ENCODE data around the gene PHACTR1. TPM values are rescaled to one million over a fixed set of nuclear protein-coding genes. Genes with fewer than 3 reads are reported as not detected.
A peak's percentile ranks its signal among the peaks of the same experiment; 100 is the strongest.

PHACTR1 gene
- total and polyA plus RNA-seq, 4 experiments from 2014 or later, result 0.03 to 0.44 (median 0.42) TPM

- CTCF ChIA-PET (ENCODE audit: partially characterized antibody), result interaction anchor here (0.6 kb wide), 1 partner anchor 378 kb away, joined by 3 read pairs; no protein-coding TSS in a partner anchor
- no peak overlapping the region for H3K4me3 ChIP-seq (ENCODE audit: low read length in 2 of 2)
Observed at GRCh38 chr6:12709556-12710232, 6.9 kb upstream of the PHACTR1 start.

DNA sequence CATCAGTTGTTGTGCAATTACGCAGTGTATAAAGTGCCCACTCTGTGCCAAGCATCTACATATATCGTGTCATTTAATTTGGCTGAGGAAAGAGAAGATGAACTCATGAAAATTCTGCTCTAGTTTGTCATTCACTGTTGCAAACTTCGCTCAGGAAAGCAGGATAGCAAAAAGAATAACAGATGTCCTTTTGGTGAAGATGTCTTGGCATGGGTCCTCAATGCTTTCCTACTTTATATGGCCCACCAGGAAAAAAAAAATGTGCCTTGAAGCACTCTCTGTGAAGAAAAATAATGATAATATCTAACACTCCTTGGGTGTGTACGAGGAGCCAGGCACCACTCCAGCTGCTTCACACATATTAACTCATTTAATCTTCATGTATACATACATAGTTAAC, 5.6 kb upstream of the PHACTR1 start:
- intact Hi-C loops (cut with micrococcal nuclease), result no loop called here
- CTCF ChIA-PET (ENCODE audit: partially characterized antibody), result no interaction called here
- H3K4me3 Mint-ChIP-seq, result no peak overlapping the region

More at GRCh38 chr6:12709556-12710232, 6.9 kb upstream of the PHACTR1 start:
- Mint-ChIP-seq H3K27me3 (peaks cover 2 to 5% of the 10 kb centered on the region in 2 donors), H3K36me3 (no peaks in the 10 kb centered on the region), H3K4me3 (no peak overlapping the region), H3K27ac (no peak overlapping the region), H3K4me1 (no peaks in the 10 kb centered on the region), H3K9me3 (peaks cover 0 to 2% (median 0%) of the 10 kb centered on the region in 8 donors)
- Histone ChIP-seq H3K9me3 (ENCODE audit: control insufficient read depth in 1 of 2, low read length in 2 of 2) (no peaks in the 10 kb centered on the region), H3K4me1 (ENCODE audit: insufficient read depth, low read length) (no peaks in the 10 kb centered on the region), H3K27me3 (ENCODE audit: insufficient read depth, low read length) (no peaks in the 10 kb centered on the region), H3K36me3 (ENCODE audit: insufficient read depth, low read length) (no peaks in the 10 kb centered on the region), H3K27ac (ENCODE audit: low read depth, low read length) (no peak overlapping the region)
- no peak for DNase-seq
- POLR2A ChIA-PET (ENCODE audit: partially characterized antibody), result no interaction called here
- intact Hi-C loops (cut with micrococcal nuclease), result no loop called here

DNA sequence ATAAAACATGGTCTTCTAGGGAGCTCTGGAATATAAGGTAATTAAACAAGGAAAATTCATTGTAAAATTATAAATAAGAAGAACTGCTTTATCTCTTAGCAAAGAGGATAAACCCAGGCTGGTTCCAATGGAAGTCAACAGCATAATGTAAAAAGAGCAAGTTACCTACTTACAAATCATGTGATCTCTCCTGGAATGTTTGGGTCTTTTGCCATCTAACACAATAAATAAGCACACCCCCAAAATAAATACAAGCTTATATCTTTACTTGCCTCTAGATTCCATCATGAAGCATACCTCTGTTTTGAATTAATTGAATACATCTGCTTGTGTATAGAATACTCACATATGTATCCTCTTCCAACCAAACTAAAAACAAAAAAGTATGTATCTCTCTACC, 2.5 kb upstream of the PHACTR1 start:
- H3K4me1 ChIP-seq (ENCODE audit: insufficient read depth, low read length), result no peaks in the 10 kb centered on the region
- H3K27me3 ChIP-seq (ENCODE audit: insufficient read depth, low read length), result no peaks in the 10 kb centered on the region
- Mint-ChIP-seq H3K27ac (no peak overlapping the region), H3K27me3 (peaks cover 2 to 8% of the 10 kb centered on the region in 2 donors), H3K9me3 (peaks cover 0 to 2% (median 0%) of the 10 kb centered on the region in 8 donors), H3K36me3 (no peaks in the 10 kb centered on the region), H3K4me3 (no peak overlapping the region), H3K4me1 (no peaks in the 10 kb centered on the region)
- no peaks in the 10 kb centered on the region for H3K9me3 ChIP-seq (ENCODE audit: control insufficient read depth in 1 of 2, low read length in 2 of 2)
- no peak for DNase-seq
- ChIA-PET POLR2A (ENCODE audit: partially characterized antibody) (no interaction called here), CTCF (ENCODE audit: partially characterized antibody) (no interaction called here)
- H3K36me3 ChIP-seq (ENCODE audit: insufficient read depth, low read length), result no peaks in the 10 kb centered on the region
- intact Hi-C loops (cut with micrococcal nuclease), result no loop called here
- H3K4me3 ChIP-seq (ENCODE audit: low read length in 2 of 2), result no peak overlapping the region
- H3K27ac ChIP-seq (ENCODE audit: low read depth, low read length), result no peak overlapping the region

More for the DNA sequence above, 5.6 kb upstream of the PHACTR1 start:
- peak in 1 of 5 donors; percentile 33 for DNase-seq
- H3K4me3 ChIP-seq (ENCODE audit: low read length in 2 of 2), result no peak overlapping the region
- no peak overlapping the region for H3K27ac Mint-ChIP-seq
- no peaks in the 10 kb centered on the region for H3K4me1 ChIP-seq (ENCODE audit: insufficient read depth, low read length)
- POLR2A ChIA-PET (ENCODE audit: partially characterized antibody), result interaction anchor here (0.6 kb wide), 1 partner anchor 14 kb away, joined by 3 read pairs; no protein-coding TSS in a partner anchor
- H3K4me1 Mint-ChIP-seq, result no peaks in the 10 kb centered on the region
- no peaks in the 10 kb centered on the region for H3K36me3 Mint-ChIP-seq
- no peaks in the 10 kb centered on the region for H3K27me3 ChIP-seq (ENCODE audit: insufficient read depth, low read length)
- no peaks in the 10 kb centered on the region for H3K36me3 ChIP-seq (ENCODE audit: insufficient read depth, low read length)
- peaks cover 0 to 2% (median 0%) of the 10 kb centered on the region in 8 donors for H3K9me3 Mint-ChIP-seq
- no peak overlapping the region for H3K27ac ChIP-seq (ENCODE audit: low read depth, low read length)
- no peaks in the 10 kb centered on the region for H3K9me3 ChIP-seq (ENCODE audit: control insufficient read depth in 1 of 2, low read length in 2 of 2)
- H3K27me3 Mint-ChIP-seq, result peaks cover 2 to 6% of the 10 kb centered on the region in 2 donors

DNA sequence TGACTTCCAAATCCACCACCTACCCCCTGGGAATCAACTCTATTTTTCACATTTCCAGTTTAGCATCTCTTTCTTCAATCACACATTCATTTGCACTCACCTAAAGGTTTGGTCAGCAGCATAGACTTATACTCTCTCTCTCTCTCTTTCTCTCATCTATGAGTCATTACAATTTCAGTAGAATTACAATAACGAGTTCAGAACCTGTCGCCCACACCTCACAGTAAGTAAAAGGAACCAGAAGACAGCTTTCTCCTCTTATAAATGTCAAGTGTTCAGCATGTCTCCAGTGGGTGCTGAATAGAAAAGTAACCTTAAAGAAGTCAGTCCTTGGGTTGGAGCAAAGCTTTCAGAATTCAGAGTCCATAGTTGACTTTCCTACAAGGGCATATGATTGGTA, 1.1 kb upstream of the PHACTR1 start:
- ChIA-PET POLR2A (ENCODE audit: partially characterized antibody) (no interaction called here), CTCF (ENCODE audit: partially characterized antibody) (no interaction called here)
- Mint-ChIP-seq H3K4me3 (no peak overlapping the region), H3K4me1 (no peaks in the 10 kb centered on the region), H3K9me3 (peaks cover 0 to 6% (median 0%) of the 10 kb centered on the region in 8 donors), H3K27me3 (peaks cover 3 to 11% of the 10 kb centered on the region in 2 donors), H3K27ac (no peak overlapping the region), H3K36me3 (no peaks in the 10 kb centered on the region)
- intact Hi-C loops (cut with micrococcal nuclease), result no loop called here
- no peak for DNase-seq
- H3K36me3 ChIP-seq (ENCODE audit: insufficient read depth, low read length), result no peaks in the 10 kb centered on the region
- no peak overlapping the region for H3K4me3 ChIP-seq (ENCODE audit: low read length in 2 of 2)
- H3K4me1 ChIP-seq (ENCODE audit: insufficient read depth, low read length), result no peaks in the 10 kb centered on the region
- no peaks in the 10 kb centered on the region for H3K27me3 ChIP-seq (ENCODE audit: insufficient read depth, low read length)
- H3K27ac ChIP-seq (ENCODE audit: low read depth, low read length), result no peak overlapping the region
- no peaks in the 10 kb centered on the region for H3K9me3 ChIP-seq (ENCODE audit: control insufficient read depth in 1 of 2, low read length in 2 of 2)

DNA sequence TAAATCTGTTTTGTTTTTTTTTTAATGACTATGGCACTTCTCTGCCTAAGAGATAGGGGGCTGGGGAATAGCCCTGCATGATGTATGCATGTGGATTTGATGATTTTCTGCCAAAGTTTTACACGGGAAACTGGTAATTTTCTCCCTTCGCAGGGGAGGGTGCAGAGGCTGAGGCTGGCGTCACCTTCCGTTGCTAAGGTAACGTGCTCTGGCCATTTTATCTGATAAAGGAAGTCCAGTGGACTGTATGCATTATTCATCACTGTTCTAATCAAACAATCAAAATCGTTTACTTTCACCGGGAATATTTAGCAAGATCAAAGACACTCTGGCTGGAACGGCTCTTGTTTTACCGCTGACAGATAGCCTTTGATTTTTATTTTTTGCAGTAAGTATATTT, 789 bp downstream of the PHACTR1 start:
- H3K36me3 Mint-ChIP-seq, result no peaks in the 10 kb centered on the region
- DNase-seq, result no peak
- CTCF ChIA-PET (ENCODE audit: partially characterized antibody), result no interaction called here
- no peak overlapping the region for H3K27ac ChIP-seq (ENCODE audit: low read depth, low read length)
- H3K27ac Mint-ChIP-seq, result no peak overlapping the region
- no peaks in the 10 kb centered on the region for H3K36me3 ChIP-seq (ENCODE audit: insufficient read depth, low read length)
- no peaks in the 10 kb centered on the region for H3K27me3 ChIP-seq (ENCODE audit: insufficient read depth, low read length)
- intact Hi-C loops (cut with micrococcal nuclease), result no loop called here
- H3K9me3 Mint-ChIP-seq, result peaks cover 0 to 6% (median 0%) of the 10 kb centered on the region in 8 donors
- H3K4me3 Mint-ChIP-seq, result no peak overlapping the region
- H3K4me1 Mint-ChIP-seq, result no peaks in the 10 kb centered on the region
- H3K9me3 ChIP-seq (ENCODE audit: control insufficient read depth in 1 of 2, low read length in 2 of 2), result no peaks in the 10 kb centered on the region
- peaks cover 2 to 8% of the 10 kb centered on the region in 2 donors for H3K27me3 Mint-ChIP-seq
- no peaks in the 10 kb centered on the region for H3K4me1 ChIP-seq (ENCODE audit: insufficient read depth, low read length)
- H3K4me3 ChIP-seq (ENCODE audit: low read length in 2 of 2), result no peak overlapping the region
- POLR2A ChIA-PET (ENCODE audit: partially characterized antibody), result no interaction called here

GRCh38 chr6:12718015-12718414, 1.4 kb downstream of the PHACTR1 start:
- Mint-ChIP-seq H3K4me3 (no peak overlapping the region), H3K27me3 (peaks cover 2 to 8% of the 10 kb centered on the region in 2 donors), H3K4me1 (no peaks in the 10 kb centered on the region), H3K36me3 (no peaks in the 10 kb centered on the region), H3K9me3 (peaks cover 0 to 6% (median 0%) of the 10 kb centered on the region in 8 donors), H3K27ac (no peak overlapping the region)
- no peaks in the 10 kb centered on the region for H3K36me3 ChIP-seq (ENCODE audit: insufficient read depth, low read length)
- no peaks in the 10 kb centered on the region for H3K4me1 ChIP-seq (ENCODE audit: insufficient read depth, low read length)
- H3K9me3 ChIP-seq (ENCODE audit: control insufficient read depth in 1 of 2, low read length in 2 of 2), result no peaks in the 10 kb centered on the region
- no peak overlapping the region for H3K4me3 ChIP-seq (ENCODE audit: low read length in 2 of 2)
- no peak overlapping the region for H3K27ac ChIP-seq (ENCODE audit: low read depth, low read length)
- CTCF ChIA-PET (ENCODE audit: partially characterized antibody), result no interaction called here
- no peaks in the 10 kb centered on the region for H3K27me3 ChIP-seq (ENCODE audit: insufficient read depth, low read length)
- DNase-seq, result no peak
- intact Hi-C loops (cut with micrococcal nuclease), result no loop called here
- POLR2A ChIA-PET (ENCODE audit: partially characterized antibody), result no interaction called here

- H3K36me3 ChIP-seq (ENCODE audit: insufficient read depth, low read length), result no peaks in the 10 kb centered on the region
- H3K27ac ChIP-seq (ENCODE audit: low read depth, low read length), result no peak overlapping the region
- H3K4me1 ChIP-seq (ENCODE audit: insufficient read depth, low read length), result no peaks in the 10 kb centered on the region
- Mint-ChIP-seq H3K27ac (no peak overlapping the region), H3K36me3 (no peaks in the 10 kb centered on the region), H3K4me3 (no peak overlapping the region), H3K9me3 (peaks cover 0 to 6% (median 0%) of the 10 kb centered on the region in 8 donors), H3K27me3 (peaks cover 2 to 8% of the 10 kb centered on the region in 2 donors), H3K4me1 (no peaks in the 10 kb centered on the region)
- intact Hi-C loops (cut with micrococcal nuclease), result no loop called here
- H3K4me3 ChIP-seq (ENCODE audit: low read length in 2 of 2), result no peak overlapping the region
- no peaks in the 10 kb centered on the region for H3K27me3 ChIP-seq (ENCODE audit: insufficient read depth, low read length)
- ChIA-PET CTCF (ENCODE audit: partially characterized antibody) (no interaction called here), POLR2A (ENCODE audit: partially characterized antibody) (no interaction called here)
- no peaks in the 10 kb centered on the region for H3K9me3 ChIP-seq (ENCODE audit: control insufficient read depth in 1 of 2, low read length in 2 of 2)
- no peak for DNase-seq
Observed at GRCh38 chr6:12719017-12719416, 2.5 kb downstream of the PHACTR1 start.

Measured in CD4-positive, alpha-beta memory T cell (primary cell).